H9 (cell line): Measurements from ENCODE around the gene PRKCG. TPM values are rescaled to one million over a fixed set of nuclear protein-coding genes. Genes with fewer than 3 reads are reported as not detected.

Experiments
- DNase-seq: peaks from one replicate; pipeline ENCODE4 v3.0.0-alpha.2; 2017
- H2AFZ ChIP-seq: one replicate; pipeline ENCODE4 v1.6.1; 2013; ENCODE audit warnings: mild to moderate bottlenecking, low read length, control low read depth, moderate library complexity
- H2AK5ac ChIP-seq: 2 replicates; pipeline ENCODE4 v1.6.1; 2013; ENCODE audit warnings: low read length, control low read depth, mixed read lengths; ENCODE audit not compliant: insufficient read length
- H2BK120ac ChIP-seq: one replicate; pipeline ENCODE4 v1.6.1; 2013; ENCODE audit warnings: low read depth, mild to moderate bottlenecking, low read length, control low read depth, inconsistent platforms; ENCODE audit not compliant: poor library complexity, severe bottlenecking
- H2BK12ac ChIP-seq: 2 replicates; pipeline ENCODE4 v1.6.1; 2013; ENCODE audit warnings: low read length, control low read depth, mixed read lengths, low read depth; ENCODE audit not compliant: insufficient read length
- H2BK15ac ChIP-seq: 2 replicates; pipeline ENCODE4 v1.6.1; 2013; ENCODE audit warnings: low read depth, low read length, control low read depth
- H2BK20ac ChIP-seq: one replicate; pipeline ENCODE4 v1.6.1; 2013; ENCODE audit warnings: low read depth, mild to moderate bottlenecking, low read length, control low read depth, inconsistent platforms; ENCODE audit not compliant: poor library complexity, severe bottlenecking
- H2BK5ac ChIP-seq: 2 replicates; pipeline ENCODE4 v1.6.1; 2013; ENCODE audit warnings: low read length, control low read depth, mixed read lengths; ENCODE audit not compliant: insufficient read length
- H3K14ac ChIP-seq: 2 replicates; pipeline ENCODE4 v1.6.1; 2013; ENCODE audit warnings: low read length, control low read depth; ENCODE audit not compliant: insufficient read depth
- H3K18ac ChIP-seq: 2 replicates; pipeline ENCODE4 v1.6.1; 2013; ENCODE audit warnings: low read depth, mild to moderate bottlenecking, mixed read lengths, low read length, control low read depth; ENCODE audit not compliant: insufficient read length
- H3K23ac ChIP-seq: 2 replicates; pipeline ENCODE4 v1.6.1; 2013; ENCODE audit warnings: low read length, control low read depth, mixed read lengths, low read depth; ENCODE audit not compliant: insufficient read length
- H3K23me2 ChIP-seq: 2 replicates; pipeline ENCODE4 v1.6.1; 2013; ENCODE audit warnings: low read depth, mild to moderate bottlenecking, mixed read lengths, low read length, control low read depth; ENCODE audit not compliant: insufficient read length, poor library complexity, severe bottlenecking
- H3K27ac ChIP-seq: 2 replicates; pipeline ENCODE4 v1.5.1; 2013; ENCODE audit warnings: low read length, control low read depth, mixed read lengths, low read depth; ENCODE audit not compliant: insufficient read length
- H3K27me3 ChIP-seq: 2 replicates; pipeline ENCODE4 v1.6.1; 2013; ENCODE audit warnings: low read length, control low read depth, inconsistent platforms; ENCODE audit not compliant: insufficient read depth
- H3K4ac ChIP-seq: 2 replicates; pipeline ENCODE4 v1.6.1; 2013; ENCODE audit warnings: low read depth, mild to moderate bottlenecking, control low read depth, inconsistent platforms, low read length, moderate library complexity
- H3K4me1 ChIP-seq: 2 replicates; pipeline ENCODE4 v1.6.1; 2013; ENCODE audit warnings: low read length, control low read depth, inconsistent platforms; ENCODE audit not compliant: insufficient read depth
- H3K4me2 ChIP-seq: 2 replicates; pipeline ENCODE4 v1.6.1; 2013; ENCODE audit warnings: low read length, control low read depth, mixed read lengths; ENCODE audit not compliant: insufficient read length, insufficient read depth
- H3K56ac ChIP-seq: 2 replicates; pipeline ENCODE4 v1.6.1; 2013; ENCODE audit warnings: low read depth, mild to moderate bottlenecking, mixed read lengths, low read length, control low read depth; ENCODE audit not compliant: insufficient read length
- H3K79me1 ChIP-seq: 2 replicates; pipeline ENCODE4 v1.6.1; 2013; ENCODE audit warnings: low read depth, mild to moderate bottlenecking, moderate library complexity, low read length, control low read depth, inconsistent platforms; ENCODE audit not compliant: insufficient read depth, poor library complexity, severe bottlenecking
- H3K79me2 ChIP-seq: 2 replicates; pipeline ENCODE4 v1.6.1; 2013; ENCODE audit warnings: low read length, control low read depth, inconsistent platforms; ENCODE audit not compliant: insufficient read depth
- H3K9ac ChIP-seq: 2 replicates; pipeline ENCODE4 v1.6.1; 2013; ENCODE audit warnings: low read length, control low read depth, mixed read lengths; ENCODE audit not compliant: insufficient read length; ENCODE audit errors: extremely low read depth
- H3K9me3 ChIP-seq: one replicate; pipeline ENCODE4 v1.6.1; 2013; ENCODE audit warnings: low read depth, low read length, inconsistent platforms; ENCODE audit not compliant: control insufficient read depth
- H3T11ph ChIP-seq: one replicate; pipeline ENCODE4 v1.6.1; 2013; ENCODE audit warnings: mild to moderate bottlenecking, low read length, control low read depth, inconsistent platforms
- H4K20me1 ChIP-seq: one replicate; pipeline ENCODE4 v1.6.1; 2013; ENCODE audit not compliant: control insufficient read depth, insufficient read length, insufficient read depth
- H4K5ac ChIP-seq: 2 replicates; pipeline ENCODE4 v1.6.1; 2013; ENCODE audit warnings: low read depth, mild to moderate bottlenecking, mixed read lengths, low read length, control low read depth; ENCODE audit not compliant: insufficient read length
- H4K8ac ChIP-seq: replicated peaks from 2 replicates; pipeline ENCODE4 v1.6.1; 2013; ENCODE audit warnings: low read length, control low read depth, mixed read lengths, low read depth; ENCODE audit not compliant: insufficient read length
- H4K91ac ChIP-seq: 2 replicates; pipeline ENCODE4 v1.6.1; 2013; ENCODE audit warnings: low read depth, mild to moderate bottlenecking, moderate library complexity, mixed read lengths, low read length, control low read depth; ENCODE audit not compliant: insufficient read length
- H3K27ac Mint-ChIP-seq, 3 experiments: 2 replicates in 2 of 3; 3 replicates in 1 of 3; pipeline ENCODE4 v1.8.0; 2020 to 2021; ENCODE audit warnings: mixed read lengths in 3 of 3, mild to moderate bottlenecking in 1 of 3, moderate library complexity in 1 of 3
- H3K27me3 Mint-ChIP-seq: 2 replicates; pipeline ENCODE4 v1.8.0; 2021; ENCODE audit warnings: low read depth, mild to moderate bottlenecking, moderate library complexity, mixed read lengths
- H3K36me3 Mint-ChIP-seq, 3 experiments: 2 replicates in 2 of 3; 3 replicates in 1 of 3; pipeline ENCODE4 v1.8.0; 2020 to 2021; ENCODE audit warnings: low read depth in 3 of 3, mixed read lengths in 3 of 3; ENCODE audit not compliant: insufficient read depth in 1 of 3
- H3K4me1 Mint-ChIP-seq, 2 experiments: 2 replicates each; pipeline ENCODE4 v1.8.0; 2020; ENCODE audit warnings: mixed read lengths in 2 of 2
- H3K4me3 Mint-ChIP-seq, 2 experiments: 2 replicates in 1 of 2; 3 replicates in 1 of 2; pipeline ENCODE4 v1.8.0; 2020 to 2021; ENCODE audit warnings: mild to moderate bottlenecking in 2 of 2, mixed read lengths in 2 of 2, moderate library complexity in 1 of 2
- H3K9me3 Mint-ChIP-seq, 2 experiments: 2 replicates in 1 of 2; 3 replicates in 1 of 2; pipeline ENCODE4 v1.8.0; 2020; ENCODE audit warnings: mild to moderate bottlenecking in 2 of 2, mixed read lengths in 2 of 2, moderate library complexity in 1 of 2
- CTCF ChIP-seq: fragments of 200-600 bp; sonication (generic); conservative IDR thresholded peaks from 3 replicates; pipeline ENCODE4 v1.8.0; 2021; ENCODE audit warnings: antibody characterized with exemption, mild to moderate bottlenecking
- WGBS: extraction: QIAGEN DNeasy Blood & Tissue Kit; methylation state at CpG from one replicate; pipeline ENCODE4 v1.1.7; 2013; ENCODE audit warnings: missing lambda C conversion rate, low lambda C conversion rate, mixed read lengths; ENCODE audit not compliant: insufficient read length; ENCODE audit errors: extremely low coverage; 5-methylcytosine and 5-hydroxymethylcytosine counted together
- total RNA-seq: library from RNA; stranded (reverse); gene quantifications from 2 replicates; pipeline ENCODE4 v1.2.1, GENCODE V29; 2021

The PRKCG gene
- total RNA-seq, 1 experiment from 2014 or later: 8.8 TPM

DNA sequence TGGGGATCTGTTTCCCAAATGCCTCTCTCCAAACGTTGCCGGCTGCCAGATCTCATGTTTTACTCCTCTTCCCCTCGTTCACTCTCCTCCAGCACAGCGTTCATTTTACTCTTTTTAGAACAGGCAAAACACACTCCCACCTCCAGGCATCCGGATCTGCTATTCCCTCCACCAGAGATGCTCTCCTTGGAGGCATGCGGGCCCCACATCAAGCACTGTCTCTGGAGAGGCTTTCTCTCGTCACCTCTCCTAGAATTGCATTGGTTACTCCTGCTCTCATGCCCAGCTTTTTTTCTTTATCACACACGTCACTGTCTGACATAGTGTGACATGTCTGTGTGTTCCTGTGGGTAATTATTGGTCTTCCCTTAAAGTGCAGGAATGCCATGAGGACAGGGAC lies 34.4 kb upstream of the PRKCG start:
- H3K4me3 Mint-ChIP-seq: no peak overlapping the region
- peaks cover 24% of the 10 kb centered on the region for H3K27me3 Mint-ChIP-seq
- Histone ChIP-seq H3K56ac (no peak overlapping the region), H3K27ac (no peak overlapping the region), H3K4ac (no peak overlapping the region), H3K79me2 (no peaks in the 10 kb centered on the region), H2AK5ac (no peak overlapping the region), H2BK12ac (no peak overlapping the region), H2BK20ac (no peak overlapping the region), H3K9ac (no peak overlapping the region), H2AFZ (no peak overlapping the region), H4K20me1 (no peaks in the 10 kb centered on the region), H3K23ac (no peak overlapping the region), H3K27me3 (no peaks in the 10 kb centered on the region; the same call in 1 of the 2 replicates), H3K4me1 (no peaks in the 10 kb centered on the region), H3K23me2 (no peaks in the 10 kb centered on the region), H3K9me3 (no peaks in the 10 kb centered on the region), H3K18ac (no peak overlapping the region), H2BK15ac (no peak overlapping the region), H2BK120ac (no peak overlapping the region), H2BK5ac (no peak overlapping the region), H3K14ac (no peak overlapping the region), H3K79me1 (no peaks in the 10 kb centered on the region), H3T11ph (no peak overlapping the region), H4K5ac (no peak overlapping the region), H3K4me2 (no peak overlapping the region), H4K91ac (no peak overlapping the region), H4K8ac (no peak overlapping the region)
- no CpG with 5 or more reads among the region's 8 CpGs for WGBS
- H3K27ac Mint-ChIP-seq: no peak overlapping the region
- H3K4me1 Mint-ChIP-seq: peaks cover 0 to 2% of the 10 kb centered on the region in 2 experiments; a peak in 3 of 4 replicates
- H3K36me3 Mint-ChIP-seq: no peaks in the 10 kb centered on the region; a peak in 1 of 7 replicates
- no peak for DNase-seq
- no peak for TF ChIP-seq CTCF
- H3K9me3 Mint-ChIP-seq: peaks cover 0 to 2% of the 10 kb centered on the region in 2 experiments; a peak in 1 of 5 replicates
